ENCODE measurements around the gene SERTAD4.

The SERTAD4 gene

DNA sequence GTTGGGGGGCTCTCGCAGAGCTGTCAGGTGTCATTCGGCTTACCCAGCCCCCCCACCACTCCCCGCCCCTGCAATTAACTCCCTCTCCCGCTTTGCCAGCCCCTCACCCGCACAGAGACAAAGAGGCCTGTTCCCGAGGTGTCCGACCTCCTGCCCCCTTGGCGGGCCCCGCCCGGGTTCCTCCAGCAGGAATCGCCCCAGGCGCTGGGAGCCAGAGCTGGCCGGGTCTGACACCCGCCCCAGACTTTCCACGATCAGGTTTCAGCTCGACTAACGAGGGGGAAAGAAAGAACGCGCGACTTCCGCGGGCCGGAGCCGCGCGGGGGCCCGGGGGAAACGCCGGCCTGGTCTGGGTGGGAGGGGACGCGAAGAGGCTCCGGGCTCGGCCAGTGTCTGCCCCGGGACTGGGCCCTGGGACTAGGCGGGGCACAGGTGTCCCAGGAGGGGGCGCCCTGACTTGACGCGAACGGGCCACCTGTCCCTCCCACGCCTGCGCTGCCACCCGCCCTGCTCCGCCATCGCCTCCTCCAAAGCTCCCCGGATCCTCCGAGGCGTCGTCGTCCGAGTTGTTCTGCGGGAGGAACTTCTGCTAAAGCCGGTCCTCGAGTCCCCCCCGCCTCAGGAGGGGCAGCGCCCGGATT is 59.8 kb downstream of the SERTAD4 start:
- H3K4me1 ChIP-seq, result peaks cover 0 to 46% (median 44%) of the 10 kb centered on the region in 4 donors
- peak; percentile 42 to 79 for DNase-seq
- H3K9me3 ChIP-seq, result no peaks in the 10 kb centered on the region
- H3K4me3 ChIP-seq, result peak overlapping the region; percentile 49 to 65
- H3K27ac ChIP-seq, result peak overlapping the region; percentile 90 to 93
- intact Hi-C loops (cut with DNase I; ENCODE audit: low total_unique reads), result loop anchor here (2.0 kb wide), 1 partner anchor 56 kb away; no protein-coding TSS in a partner anchor
- TF ChIP-seq, protein P1, sequence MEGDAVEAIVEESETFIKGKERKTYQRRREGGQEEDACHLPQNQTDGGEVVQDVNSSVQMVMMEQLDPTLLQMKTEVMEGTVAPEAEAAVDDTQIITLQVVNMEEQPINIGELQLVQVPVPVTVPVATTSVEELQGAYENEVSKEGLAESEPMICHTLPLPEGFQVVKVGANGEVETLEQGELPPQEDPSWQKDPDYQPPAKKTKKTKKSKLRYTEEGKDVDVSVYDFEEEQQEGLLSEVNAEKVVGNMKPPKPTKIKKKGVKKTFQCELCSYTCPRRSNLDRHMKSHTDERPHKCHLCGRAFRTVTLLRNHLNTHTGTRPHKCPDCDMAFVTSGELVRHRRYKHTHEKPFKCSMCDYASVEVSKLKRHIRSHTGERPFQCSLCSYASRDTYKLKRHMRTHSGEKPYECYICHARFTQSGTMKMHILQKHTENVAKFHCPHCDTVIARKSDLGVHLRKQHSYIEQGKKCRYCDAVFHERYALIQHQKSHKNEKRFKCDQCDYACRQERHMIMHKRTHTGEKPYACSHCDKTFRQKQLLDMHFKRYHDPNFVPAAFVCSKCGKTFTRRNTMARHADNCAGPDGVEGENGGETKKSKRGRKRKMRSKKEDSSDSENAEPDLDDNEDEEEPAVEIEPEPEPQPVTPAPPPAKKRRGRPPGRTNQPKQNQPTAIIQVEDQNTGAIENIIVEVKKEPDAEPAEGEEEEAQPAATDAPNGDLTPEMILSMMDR (IDR thresholded peaks at IDR 0.05), result peak in 1 of 2 experiments; percentile 18
- no peaks in the 10 kb centered on the region for H3K36me3 ChIP-seq
- H3K27me3 ChIP-seq, result no peaks in the 10 kb centered on the region

DNA sequence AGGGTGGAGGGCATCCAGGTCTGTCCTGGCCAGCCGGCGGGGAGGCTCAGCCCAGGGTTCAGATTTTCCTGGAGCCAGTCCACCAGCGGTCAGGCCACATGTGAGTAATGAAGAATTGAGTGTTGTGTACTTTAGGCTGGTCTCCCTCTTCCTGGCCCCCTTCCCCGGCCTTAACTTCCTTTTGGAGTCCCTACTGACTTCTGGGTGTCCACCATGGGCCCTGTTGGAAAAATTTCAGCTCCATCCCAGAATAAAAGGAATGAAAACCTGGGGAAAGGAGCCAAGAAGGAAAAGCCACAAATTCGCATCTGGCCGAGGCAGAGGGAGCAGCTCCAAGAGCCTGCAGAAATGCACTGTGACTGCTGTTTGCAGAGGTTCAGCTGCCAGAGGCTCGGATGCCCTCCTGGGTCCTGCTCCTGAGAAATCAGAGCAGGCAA is 60.6 kb downstream of the SERTAD4 start:
- DNase-seq, result peak; percentile 68 to 88
- TF ChIP-seq, protein P1 (IDR thresholded peaks at IDR 0.05), result no peak
- Histone ChIP-seq H3K4me3 (peak overlapping the region; percentile 49 to 65), H3K27ac (peak overlapping the region; percentile 90 to 93), H3K4me1 (peaks cover 0 to 46% (median 44%) of the 10 kb centered on the region in 4 donors), H3K36me3 (no peaks in the 10 kb centered on the region), H3K27me3 (no peaks in the 10 kb centered on the region), H3K9me3 (no peaks in the 10 kb centered on the region)
- intact Hi-C loops (cut with DNase I; ENCODE audit: low total_unique reads), result loop anchor here (2.0 kb wide), 1 partner anchor 56 kb away; no protein-coding TSS in a partner anchor

DNA sequence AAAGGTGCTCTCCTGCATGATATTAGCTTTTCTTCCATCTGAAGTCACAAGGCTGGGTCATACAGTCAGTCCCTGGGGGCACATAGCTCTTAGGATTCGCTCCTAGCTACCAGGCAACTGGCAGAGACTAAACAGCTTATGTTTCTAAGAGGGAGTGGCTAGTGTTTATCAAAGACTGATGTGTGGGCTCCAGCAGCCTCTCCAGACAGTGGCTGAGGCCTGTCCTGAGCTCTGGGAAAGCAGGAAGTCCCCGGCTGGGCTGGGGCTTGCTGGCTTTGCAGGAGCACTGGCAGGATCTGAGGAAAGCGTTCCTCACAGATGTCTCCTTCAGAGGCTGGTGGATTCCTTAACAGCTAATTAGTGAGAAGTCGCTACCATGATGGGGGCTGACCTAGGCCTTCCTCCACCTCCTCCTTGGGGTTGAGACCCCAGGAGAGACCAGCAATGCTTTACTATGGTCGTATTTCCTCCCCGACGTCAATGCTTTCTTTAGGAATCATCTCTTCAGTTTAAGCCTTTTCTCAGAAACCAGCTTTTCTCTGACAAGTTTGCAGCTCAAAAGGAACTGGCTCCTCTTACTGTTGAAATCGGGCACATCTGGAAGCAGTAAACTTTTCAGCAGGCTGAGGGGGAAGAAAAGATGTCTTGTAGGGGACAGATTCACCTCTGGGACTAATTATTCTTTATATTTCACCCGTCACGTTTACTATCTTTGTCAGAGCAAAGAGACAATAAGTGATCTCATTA is 62.6 kb downstream of the SERTAD4 start:
- DNase-seq, result peak in 1 of 2 donors; percentile 38
- H3K27ac ChIP-seq, result peak overlapping the region; percentile 90 to 93

More for the DNA sequence above, 62.6 kb downstream of the SERTAD4 start:
- intact Hi-C loops (cut with DNase I; ENCODE audit: low total_unique reads), result no loop called here
- TF ChIP-seq, protein P1 (IDR thresholded peaks at IDR 0.05), result no peak
- H3K4me3 ChIP-seq, result no peak overlapping the region
- H3K9me3 ChIP-seq, result no peaks in the 10 kb centered on the region
- peaks cover 0 to 46% (median 44%) of the 10 kb centered on the region in 4 donors for H3K4me1 ChIP-seq
- H3K36me3 ChIP-seq, result no peaks in the 10 kb centered on the region
- no peaks in the 10 kb centered on the region for H3K27me3 ChIP-seq

Data from tibial artery (tissue), 4 donors.